ENCODE results near the gene TNFRSF6B. TPM values are rescaled to one million over a fixed set of nuclear protein-coding genes. Genes with fewer than 3 reads are reported as not detected.

The TNFRSF6B gene
- total and polyA plus RNA-seq, 5 donors from 2014 or later = not detected

- Histone ChIP-seq H3K36me3 (ENCODE audit: control insufficient read depth, insufficient read depth, low read length) (peaks cover 14% of the 10 kb centered on the region), H3K27ac (ENCODE audit: insufficient read depth, low read length, poor library complexity, severe bottlenecking) (peak overlapping the region; percentile 82), H3K4me1 (ENCODE audit: control insufficient read depth, insufficient read depth, low read length, poor library complexity, severe bottlenecking) (peaks cover 52% of the 10 kb centered on the region), H3K4me3 (ENCODE audit: low read depth, low read length) (peak overlapping the region; percentile 84), H3K27me3 (ENCODE audit: control insufficient read depth, insufficient read depth, low read length) (no peaks in the 10 kb centered on the region), H3K9me3 (ENCODE audit: control insufficient read depth in 2 of 2, low read length in 2 of 2) (no peaks in the 10 kb centered on the region)
- Mint-ChIP-seq H3K4me3 (peak overlapping the region; percentile 88 to 94 (median 93)), H3K27me3 (no peaks in the 10 kb centered on the region), H3K4me1 (peaks cover 0 to 23% (median 11%) of the 10 kb centered on the region in 4 donors), H3K36me3 (peaks cover 18% of the 10 kb centered on the region), H3K9me3 (no peaks in the 10 kb centered on the region), H3K27ac (peak overlapping the region; percentile 89 to 95 (median 92))
- peak; percentile 59 to 81 (median 71) for DNase-seq
- peak; percentile 28 to 33 for ATAC-seq (ENCODE audit: low read depth in 2 of 2)
These were observed 40.6 kb downstream of the TNFRSF6B start for GRCh38 chr20:63736893-63737694.

- ATAC-seq (ENCODE audit: low read depth in 2 of 2) (peak in 1 of 2 donors; percentile 2), DNase-seq (peak in 1 of 3 donors; percentile 55)
- no peaks in the 10 kb centered on the region for H3K9me3 Mint-ChIP-seq
- peaks cover 18% of the 10 kb centered on the region for H3K36me3 Mint-ChIP-seq
- no peaks in the 10 kb centered on the region for H3K27me3 Mint-ChIP-seq
- peaks cover 13% of the 10 kb centered on the region for H3K36me3 ChIP-seq (ENCODE audit: control insufficient read depth, insufficient read depth, low read length)
- no peaks in the 10 kb centered on the region for H3K9me3 ChIP-seq (ENCODE audit: control insufficient read depth in 2 of 2, low read length in 2 of 2)
- H3K4me1 Mint-ChIP-seq = peaks cover 0 to 23% (median 11%) of the 10 kb centered on the region in 4 donors
- H3K4me3 Mint-ChIP-seq = peak overlapping the region; percentile 88 to 94 (median 93)
- no peaks in the 10 kb centered on the region for H3K27me3 ChIP-seq (ENCODE audit: control insufficient read depth, insufficient read depth, low read length)
- H3K4me3 ChIP-seq (ENCODE audit: low read depth, low read length) = no peak overlapping the region
- H3K27ac Mint-ChIP-seq = no peak overlapping the region
- peaks cover 52% of the 10 kb centered on the region for H3K4me1 ChIP-seq (ENCODE audit: control insufficient read depth, insufficient read depth, low read length, poor library complexity, severe bottlenecking)
- peak overlapping the region; percentile 82 for H3K27ac ChIP-seq (ENCODE audit: insufficient read depth, low read length, poor library complexity, severe bottlenecking)
These were observed 41.2 kb downstream of the TNFRSF6B start for GRCh38 chr20:63737695-63737944.

- ATAC-seq (ENCODE audit: low read depth in 2 of 2) = peak in 1 of 2 donors; percentile 6
- no peak overlapping the region for H3K4me3 ChIP-seq (ENCODE audit: low read depth, low read length)
- peaks cover 52% of the 10 kb centered on the region for H3K4me1 ChIP-seq (ENCODE audit: control insufficient read depth, insufficient read depth, low read length, poor library complexity, severe bottlenecking)
- Mint-ChIP-seq H3K9me3 (no peaks in the 10 kb centered on the region), H3K36me3 (peaks cover 18% of the 10 kb centered on the region), H3K4me3 (peak overlapping the region in 3 of 4 donors; percentile 74 to 82 (median 80)), H3K27me3 (no peaks in the 10 kb centered on the region), H3K27ac (peak overlapping the region in 1 of 3 donors; percentile 43), H3K4me1 (peaks cover 0 to 23% (median 11%) of the 10 kb centered on the region in 4 donors)
- H3K27ac ChIP-seq (ENCODE audit: insufficient read depth, low read length, poor library complexity, severe bottlenecking) = peak overlapping the region; percentile 82
- no peaks in the 10 kb centered on the region for H3K27me3 ChIP-seq (ENCODE audit: control insufficient read depth, insufficient read depth, low read length)
- DNase-seq = peak in 2 of 3 donors; percentile 40 to 53
- no peaks in the 10 kb centered on the region for H3K9me3 ChIP-seq (ENCODE audit: control insufficient read depth in 2 of 2, low read length in 2 of 2)
- H3K36me3 ChIP-seq (ENCODE audit: control insufficient read depth, insufficient read depth, low read length) = peaks cover 13% of the 10 kb centered on the region
These were observed 41.7 kb downstream of the TNFRSF6B start for GRCh38 chr20:63737945-63738686.

- Histone ChIP-seq H3K9me3 (ENCODE audit: control insufficient read depth in 2 of 2, low read length in 2 of 2) (no peaks in the 10 kb centered on the region), H3K27ac (ENCODE audit: insufficient read depth, low read length, poor library complexity, severe bottlenecking) (peak overlapping the region; percentile 82), H3K4me3 (ENCODE audit: low read depth, low read length) (no peak overlapping the region), H3K36me3 (ENCODE audit: control insufficient read depth, insufficient read depth, low read length) (peaks cover 11% of the 10 kb centered on the region), H3K4me1 (ENCODE audit: control insufficient read depth, insufficient read depth, low read length, poor library complexity, severe bottlenecking) (peaks cover 52% of the 10 kb centered on the region), H3K27me3 (ENCODE audit: control insufficient read depth, insufficient read depth, low read length) (no peaks in the 10 kb centered on the region)
- no peaks in the 10 kb centered on the region for H3K9me3 Mint-ChIP-seq
- ATAC-seq (ENCODE audit: low read depth in 2 of 2) (no peak), DNase-seq (peak; percentile 33 to 50 (median 39))
- no peak overlapping the region for H3K27ac Mint-ChIP-seq
- peaks cover 0 to 19% (median 11%) of the 10 kb centered on the region in 4 donors for H3K4me1 Mint-ChIP-seq
- H3K4me3 Mint-ChIP-seq = peak overlapping the region in 3 of 4 donors; percentile 70 to 82 (median 80)
- no peaks in the 10 kb centered on the region for H3K27me3 Mint-ChIP-seq
- H3K36me3 Mint-ChIP-seq = peaks cover 15% of the 10 kb centered on the region
These were observed 42.3 kb downstream of the TNFRSF6B start for GRCh38 chr20:63738687-63739129.

DNA sequence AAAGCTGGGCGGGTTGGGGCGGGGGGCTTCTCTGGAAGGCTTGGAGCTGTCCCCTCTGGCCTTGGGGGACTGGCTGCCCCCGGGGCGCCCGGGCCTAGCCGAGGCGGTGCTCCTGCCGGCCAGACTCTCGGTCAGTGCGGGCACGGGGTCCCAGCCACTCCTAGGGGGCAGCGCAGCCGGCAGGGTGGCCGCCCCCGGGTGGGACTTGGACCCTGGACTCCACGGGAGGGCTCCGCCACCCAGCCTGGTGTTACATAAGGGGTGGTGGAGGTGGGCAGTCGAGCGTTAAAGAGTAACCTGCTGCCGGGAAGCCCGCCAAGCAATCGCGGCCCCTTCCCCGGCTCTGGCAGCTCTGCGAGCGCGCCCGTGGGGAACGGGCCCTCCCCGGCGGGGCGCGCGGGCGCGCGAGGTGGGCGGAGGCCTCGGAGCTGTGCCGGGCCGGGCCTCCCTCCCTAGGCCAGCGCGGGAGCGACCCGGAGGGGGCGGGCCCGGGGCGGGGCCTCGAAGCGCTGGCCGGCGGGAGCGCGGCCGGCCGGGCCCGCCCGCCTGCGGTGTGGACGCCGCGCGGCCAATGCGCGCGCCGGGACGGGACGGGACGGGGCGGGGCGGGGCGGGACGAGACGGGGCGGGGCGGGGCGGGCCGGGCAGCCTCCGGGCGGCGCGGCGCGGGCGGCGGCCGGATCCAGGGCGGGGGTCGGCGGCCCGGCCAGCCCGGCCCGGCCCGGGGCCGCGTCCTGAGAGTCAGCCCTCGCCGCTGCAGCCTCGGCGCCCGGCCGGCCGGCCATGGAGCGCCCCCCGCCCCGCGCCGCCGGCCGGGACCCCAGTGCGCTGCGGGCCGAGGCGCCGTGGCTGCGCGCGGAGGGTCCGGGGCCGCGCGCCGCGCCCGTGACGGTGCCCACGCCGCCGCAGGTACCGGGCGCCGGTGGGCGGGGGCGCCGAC is 42.9 kb downstream of the TNFRSF6B start, which contains the start of gene SLC2A4RG:
Gene SLC2A4RG, plus strand, starts transcription at position 647 of the 940 bp plus-strand sequence. Its CDS starts 137 bp downstream, at position 784.
- peaks cover 5% of the 10 kb centered on the region for H3K36me3 ChIP-seq (ENCODE audit: control insufficient read depth, insufficient read depth, low read length)
- peak within 1 kb of the TSS; percentile 82 for H3K27ac ChIP-seq (ENCODE audit: insufficient read depth, low read length, poor library complexity, severe bottlenecking)
- H3K4me1 Mint-ChIP-seq = peaks cover 0 to 13% (median 10%) of the 10 kb centered on the region in 4 donors

DNA sequence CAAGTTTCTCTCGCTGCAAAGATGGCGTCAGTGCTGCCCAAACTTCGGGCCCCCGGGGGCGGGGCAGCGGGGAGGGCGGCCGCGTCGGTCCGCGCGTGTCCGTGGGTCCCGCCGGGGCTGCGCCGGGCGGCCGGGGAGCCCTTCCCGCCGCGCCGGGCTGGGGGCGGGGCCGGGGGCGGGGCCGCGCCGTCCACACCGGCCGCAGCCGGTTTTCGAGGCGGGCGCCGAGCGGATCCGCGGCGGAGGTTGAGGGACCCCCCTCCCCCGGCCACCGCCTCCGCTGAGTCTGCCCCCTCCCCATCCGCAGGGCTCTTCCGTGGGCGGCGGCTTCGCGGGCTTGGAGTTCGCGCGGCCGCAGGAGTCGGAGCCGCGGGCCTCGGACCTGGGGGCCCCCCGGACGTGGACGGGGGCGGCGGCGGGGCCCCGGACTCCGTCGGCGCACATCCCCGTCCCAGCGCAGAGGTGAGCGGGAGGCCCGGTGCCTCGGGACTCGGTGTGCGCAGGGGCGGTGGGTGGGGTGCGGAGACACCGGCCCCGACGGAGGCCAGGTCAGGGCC is 43.7 kb downstream of the TNFRSF6B start:
- DNase-seq = peak; percentile 63 to 67 (median 64)
- H3K27ac Mint-ChIP-seq = no peak overlapping the region

More for the DNA sequence above, 42.9 kb downstream of the TNFRSF6B start, which contains the start of gene SLC2A4RG:
- ATAC-seq (ENCODE audit: low read depth in 2 of 2) (peak; percentile 19 to 26), DNase-seq (peak; percentile 66 to 79 (median 67))
- Mint-ChIP-seq H3K4me3 (peak within 1 kb of the TSS in 3 of 4 donors; percentile 78 to 82 (median 81)), H3K27me3 (no peaks in the 10 kb centered on the region), H3K9me3 (no peaks in the 10 kb centered on the region), H3K27ac (no peak within 1 kb of the TSS), H3K36me3 (peaks cover 8% of the 10 kb centered on the region)
- H3K4me3 ChIP-seq (ENCODE audit: low read depth, low read length) = peak within 1 kb of the TSS; percentile 57
- no peaks in the 10 kb centered on the region for H3K27me3 ChIP-seq (ENCODE audit: control insufficient read depth, insufficient read depth, low read length)
- no peaks in the 10 kb centered on the region for H3K9me3 ChIP-seq (ENCODE audit: control insufficient read depth in 2 of 2, low read length in 2 of 2)
- peaks cover 52% of the 10 kb centered on the region for H3K4me1 ChIP-seq (ENCODE audit: control insufficient read depth, insufficient read depth, low read length, poor library complexity, severe bottlenecking)

More for the DNA sequence above, 43.7 kb downstream of the TNFRSF6B start:
- Histone ChIP-seq H3K27me3 (ENCODE audit: control insufficient read depth, insufficient read depth, low read length) (no peaks in the 10 kb centered on the region), H3K36me3 (ENCODE audit: control insufficient read depth, insufficient read depth, low read length) (peaks cover under 1% of the 10 kb centered on the region), H3K27ac (ENCODE audit: insufficient read depth, low read length, poor library complexity, severe bottlenecking) (peak overlapping the region; percentile 72), H3K9me3 (ENCODE audit: control insufficient read depth in 2 of 2, low read length in 2 of 2) (no peaks in the 10 kb centered on the region), H3K4me1 (ENCODE audit: control insufficient read depth, insufficient read depth, low read length, poor library complexity, severe bottlenecking) (peaks cover 49% of the 10 kb centered on the region), H3K4me3 (ENCODE audit: low read depth, low read length) (peak overlapping the region; percentile 57)
- Mint-ChIP-seq H3K4me1 (peaks cover 0 to 13% (median 10%) of the 10 kb centered on the region in 4 donors), H3K36me3 (peaks cover 5% of the 10 kb centered on the region), H3K27me3 (no peaks in the 10 kb centered on the region), H3K9me3 (no peaks in the 10 kb centered on the region), H3K4me3 (peak overlapping the region in 3 of 4 donors; percentile 73 to 81 (median 78))
- ATAC-seq (ENCODE audit: low read depth in 2 of 2) = peak; percentile 4 to 7
